SW480 (cell line): ENCODE data around the gene WNT2.
A peak's percentile ranks its signal among the peaks of the same experiment; 100 is the strongest.

Experiments
- DNase-seq: peaks from one replicate; pipeline ENCODE4 v3.0.0-alpha.2; 2016; ENCODE audit warnings: low spot score

The WNT2 gene

DNA sequence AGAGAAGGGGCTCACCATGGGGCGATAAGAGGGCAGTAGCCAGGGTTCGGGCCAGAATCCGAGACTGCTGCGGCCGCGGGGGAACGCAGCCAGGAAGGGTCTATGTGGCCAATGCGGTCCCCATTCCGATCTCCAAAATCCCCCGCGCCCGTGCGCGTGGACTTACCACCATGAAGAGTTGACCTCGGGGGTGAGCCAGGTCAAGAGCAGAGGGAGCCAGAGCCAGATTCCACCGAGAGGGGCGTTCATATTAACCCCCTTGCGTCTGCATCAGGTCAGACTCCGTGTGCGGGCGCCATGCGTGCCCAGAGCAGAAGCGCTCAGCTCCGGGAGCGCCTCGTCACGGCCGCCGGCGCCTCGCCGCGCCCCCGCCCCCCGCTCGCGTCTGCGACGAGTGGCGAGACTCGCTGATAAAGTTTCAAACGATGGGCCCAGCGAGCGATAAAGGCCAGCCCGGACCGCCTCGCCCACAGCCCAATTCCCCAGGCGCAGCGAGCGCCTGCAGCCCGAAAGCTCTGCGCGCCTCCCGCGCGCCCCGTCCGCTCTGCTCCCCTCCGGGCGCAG lies at the start of gene WNT2:
Gene WNT2 (minus strand): TSS at position 318 of the 564 bp plus-strand sequence. CDS start 69 bp downstream, at position 249.
- DNase-seq, result no peak

DNA sequence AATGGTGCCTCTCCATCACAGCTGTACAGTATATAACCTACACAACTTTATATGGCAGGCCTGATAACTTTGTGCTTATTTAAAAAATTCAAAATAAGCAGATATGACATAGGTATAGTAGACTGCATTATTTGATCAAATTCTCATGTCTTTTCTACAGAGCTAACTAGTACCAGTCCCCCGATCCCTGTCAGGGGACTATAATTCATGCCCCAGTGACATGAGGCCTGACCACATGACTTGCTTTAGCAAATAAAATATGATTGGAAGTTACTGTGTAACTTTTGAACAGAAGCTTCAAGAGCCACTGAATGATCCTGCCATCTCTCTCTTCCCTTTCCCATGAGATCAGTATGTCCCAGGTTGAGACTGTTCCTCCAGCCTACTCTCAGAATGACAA lies 49.2 kb upstream of the WNT2 start:
- DNase-seq, result no peak

DNA sequence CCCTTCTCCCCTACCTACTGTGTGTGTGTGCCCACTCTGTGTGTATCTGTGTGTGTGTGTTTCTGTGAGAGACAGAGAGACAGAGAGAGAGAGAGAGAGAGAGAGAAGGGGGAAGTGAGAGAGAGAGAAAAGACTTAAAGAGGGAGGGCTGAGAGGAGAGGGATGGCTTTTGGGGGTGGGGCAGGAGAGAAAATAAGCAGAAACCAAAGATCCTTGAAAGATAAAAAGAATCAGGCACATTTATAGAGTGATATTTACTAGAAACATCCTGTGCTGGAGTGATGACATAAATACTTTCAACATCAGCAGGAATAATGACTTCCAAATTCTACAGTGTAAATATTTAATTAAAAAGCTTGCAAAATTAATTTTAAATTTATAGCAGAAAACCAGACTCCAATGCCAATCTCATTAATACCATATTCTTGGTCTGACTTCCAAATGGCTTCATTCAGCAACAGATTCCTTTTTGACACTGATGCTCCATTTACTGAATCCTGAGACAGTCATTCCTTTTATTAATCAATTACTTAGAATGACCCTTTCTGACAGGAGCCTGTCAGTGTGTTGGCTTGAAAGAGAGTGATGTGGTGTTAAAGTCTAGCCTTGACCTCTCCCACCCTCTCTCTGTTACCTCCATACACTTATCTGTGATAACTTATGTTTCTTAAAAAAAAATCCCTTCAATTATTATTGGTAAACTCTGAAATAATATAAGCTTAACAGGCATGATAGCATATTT lies 41.7 kb upstream of the WNT2 start:
- no peak for DNase-seq

DNA sequence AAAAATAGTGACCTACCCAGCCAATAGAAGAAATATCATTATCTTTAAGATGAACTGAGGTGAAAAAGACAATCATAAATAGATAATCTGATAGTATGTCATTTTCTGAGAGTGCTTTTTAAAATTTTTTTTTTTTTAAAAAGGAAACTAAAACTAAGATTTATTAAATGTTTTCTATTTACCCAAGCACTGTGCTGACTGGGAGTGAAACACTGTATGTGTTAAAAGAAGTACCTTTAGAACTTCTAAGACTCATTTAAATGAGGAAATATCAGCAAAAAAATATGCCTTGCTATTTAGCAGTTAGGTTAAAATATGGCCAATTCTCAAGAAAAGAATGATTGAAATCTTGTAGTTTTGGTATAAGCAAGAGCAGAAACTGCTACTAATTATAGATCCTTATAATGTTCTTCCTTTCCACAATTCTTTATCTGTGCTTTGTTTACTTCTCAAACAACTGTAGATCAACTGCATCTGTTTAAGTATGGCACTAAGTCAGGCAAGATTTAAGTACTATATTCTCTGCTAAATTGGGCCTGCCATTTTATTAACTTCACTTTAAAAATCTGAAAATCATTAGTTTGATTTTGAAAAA lies 39.5 kb upstream of the WNT2 start:
- DNase-seq, result no peak

DNA sequence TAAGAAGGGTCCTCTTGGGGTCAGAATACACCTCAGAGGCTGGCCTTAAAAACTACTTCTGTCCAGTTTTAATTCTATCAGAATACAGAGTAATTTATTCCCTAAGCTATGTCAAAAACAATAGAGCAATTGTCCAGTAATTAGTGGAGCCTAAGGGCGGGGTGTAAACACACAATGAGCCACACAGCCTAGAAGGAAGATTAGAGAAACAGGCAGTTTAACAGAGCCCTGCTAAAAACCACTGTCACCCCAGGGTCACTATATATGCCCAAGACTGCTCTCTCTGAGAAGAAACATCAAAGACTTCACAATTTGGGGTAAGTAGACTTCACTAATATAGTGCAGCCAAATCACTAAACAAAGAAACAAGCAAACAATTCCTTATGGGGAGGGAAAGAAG lies 27.2 kb upstream of the WNT2 start:
- peak; percentile 29 for DNase-seq

DNA sequence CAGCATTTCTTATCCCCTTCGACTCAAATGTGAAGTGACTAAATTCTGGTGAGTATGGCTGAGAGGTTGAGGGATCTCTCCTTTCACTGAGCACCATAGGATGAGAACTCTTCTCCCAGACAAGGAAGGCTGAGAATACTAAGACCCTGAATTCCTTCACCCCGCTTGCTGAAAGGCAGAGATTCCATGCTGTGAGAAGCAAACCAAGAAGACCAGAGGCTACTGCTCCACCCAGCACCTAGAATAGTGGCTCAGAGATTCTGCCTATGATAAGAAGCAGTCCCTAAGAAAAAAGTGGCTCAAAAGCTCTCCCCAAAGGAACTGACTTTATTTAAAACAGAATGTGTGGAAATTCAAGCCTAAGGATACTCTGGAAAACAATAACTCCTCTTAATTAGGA lies 26.7 kb upstream of the WNT2 start:
- no peak for DNase-seq

DNA sequence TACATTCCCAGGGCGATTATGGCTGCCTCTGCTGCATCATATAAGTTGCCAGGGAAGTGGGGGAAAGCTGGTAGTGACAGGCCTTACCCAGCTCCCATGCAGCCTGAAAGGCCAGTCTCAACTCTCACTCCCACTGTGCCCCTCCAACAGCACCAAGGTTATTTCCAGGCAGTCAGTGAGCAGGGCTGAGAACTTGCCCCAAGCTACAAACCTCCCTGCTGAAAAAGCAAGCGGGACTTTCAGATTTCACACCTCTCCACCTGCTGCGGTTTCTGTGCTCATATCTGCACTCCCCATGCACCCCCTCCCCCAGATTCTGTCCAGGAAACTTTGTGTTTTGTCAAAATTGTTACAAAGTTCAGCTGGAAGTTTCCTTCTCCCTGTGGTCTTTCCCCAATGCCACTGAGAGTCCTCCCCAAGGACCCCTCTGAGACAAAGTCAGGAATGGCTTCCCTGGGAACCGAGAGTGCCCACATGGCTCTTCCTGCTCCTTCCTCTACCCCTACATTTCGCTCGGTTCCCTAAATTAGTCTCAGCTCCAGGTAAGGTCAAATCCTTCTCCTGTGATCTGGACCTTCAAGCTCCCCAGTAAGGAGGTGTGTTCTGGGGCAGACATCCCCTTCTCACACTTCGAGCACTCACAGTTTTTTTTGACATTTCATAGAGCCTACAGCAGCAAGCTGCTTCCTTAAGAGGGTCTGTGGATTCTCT lies 25.3 kb upstream of the WNT2 start:
- DNase-seq, result no peak

DNA sequence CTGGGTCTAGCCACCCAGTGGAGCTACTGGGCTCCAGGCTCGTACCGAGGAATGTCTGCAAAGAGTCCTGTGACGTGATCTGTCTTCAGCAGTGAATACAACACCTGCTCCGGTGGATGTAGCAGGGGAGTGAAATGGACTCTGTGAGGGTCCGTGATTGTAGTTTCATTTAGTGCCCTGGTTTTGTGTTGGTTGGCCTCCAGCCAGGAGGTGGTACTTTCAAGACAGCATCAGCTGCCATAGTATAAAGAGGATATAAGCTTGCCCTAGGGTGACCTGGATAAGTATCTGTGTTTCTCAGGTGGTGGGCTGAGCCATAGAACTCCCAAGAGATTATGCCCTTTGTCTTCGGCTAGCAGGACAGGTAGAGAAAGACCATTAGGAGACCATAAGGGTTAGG lies 24.6 kb upstream of the WNT2 start:
- no peak for DNase-seq

DNA sequence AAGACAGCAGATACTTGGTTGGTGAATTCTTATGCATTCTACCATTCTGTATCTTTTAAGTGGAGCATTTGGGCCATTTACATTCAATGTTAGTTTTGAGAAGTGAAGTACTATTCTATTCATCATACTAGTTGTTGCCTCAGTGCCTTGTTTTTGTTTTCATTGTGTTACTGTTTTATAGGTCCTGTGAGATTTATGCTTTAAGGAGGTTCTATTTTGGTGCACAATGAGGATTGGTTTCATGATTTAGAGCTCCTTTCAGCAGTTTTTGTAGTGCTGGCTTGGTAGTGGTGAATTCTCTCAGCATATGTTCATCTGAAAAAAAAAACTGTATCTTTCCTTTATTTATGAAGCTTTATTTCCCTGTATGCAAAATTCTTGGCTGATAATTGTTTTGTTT lies 23.3 kb upstream of the WNT2 start:
- no peak for DNase-seq

DNA sequence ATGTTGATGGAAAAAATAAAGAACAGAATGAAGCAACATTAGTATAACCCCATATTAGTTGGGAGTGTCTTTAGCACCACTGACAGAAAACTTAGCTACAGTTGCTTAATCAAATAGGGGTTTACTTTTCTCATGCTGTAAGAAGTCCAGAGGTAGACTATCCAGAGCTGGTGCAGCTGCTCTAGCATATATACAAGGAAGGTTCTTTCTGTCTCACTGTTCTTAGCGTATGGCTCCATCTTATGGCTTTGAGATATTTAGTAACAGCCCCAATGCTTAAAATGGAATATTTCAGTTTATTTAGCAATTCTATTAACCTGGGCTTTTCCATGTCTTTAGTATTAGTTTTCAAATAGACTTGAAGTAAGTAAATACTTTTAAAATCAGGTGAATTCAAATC lies 15.2 kb upstream of the WNT2 start:
- DNase-seq, result no peak

DNA sequence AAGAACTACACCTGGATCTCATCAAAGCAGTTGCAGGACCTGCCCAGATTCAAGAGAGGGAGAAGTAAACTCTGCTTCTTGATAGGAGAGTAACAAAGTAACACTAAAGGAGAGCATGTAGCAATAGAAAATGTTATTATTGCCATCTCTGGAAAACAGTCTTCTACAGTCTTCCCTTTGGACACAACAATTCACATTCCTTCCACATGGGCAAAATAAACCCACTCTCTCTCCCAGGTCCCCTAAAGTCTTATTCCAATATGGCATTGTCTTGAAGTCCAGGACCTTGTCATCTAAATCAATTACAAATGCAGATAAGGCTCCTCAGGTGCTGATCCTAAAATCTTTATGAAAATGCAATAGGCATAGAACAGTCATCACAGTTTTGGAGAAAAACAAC lies 10.3 kb upstream of the WNT2 start:
- DNase-seq, result no peak

DNA sequence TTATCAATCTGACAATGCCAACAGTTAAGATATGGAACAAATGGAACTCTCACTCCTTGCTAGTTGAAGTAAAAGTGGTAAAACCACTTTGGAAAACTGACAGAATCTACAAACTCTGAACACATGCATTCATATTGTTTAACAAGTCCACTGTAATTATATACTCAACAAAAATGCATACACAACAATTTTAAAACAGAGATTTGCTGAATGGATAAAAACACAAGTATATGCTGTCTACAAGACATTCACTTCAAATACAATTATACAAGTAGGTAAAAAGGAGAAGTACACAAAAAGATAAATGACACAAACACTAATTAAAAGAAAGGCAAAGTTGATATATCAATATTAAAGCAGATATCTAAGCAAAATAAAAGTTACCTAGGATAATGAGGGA lies 9.2 kb upstream of the WNT2 start:
- no peak for DNase-seq

DNA sequence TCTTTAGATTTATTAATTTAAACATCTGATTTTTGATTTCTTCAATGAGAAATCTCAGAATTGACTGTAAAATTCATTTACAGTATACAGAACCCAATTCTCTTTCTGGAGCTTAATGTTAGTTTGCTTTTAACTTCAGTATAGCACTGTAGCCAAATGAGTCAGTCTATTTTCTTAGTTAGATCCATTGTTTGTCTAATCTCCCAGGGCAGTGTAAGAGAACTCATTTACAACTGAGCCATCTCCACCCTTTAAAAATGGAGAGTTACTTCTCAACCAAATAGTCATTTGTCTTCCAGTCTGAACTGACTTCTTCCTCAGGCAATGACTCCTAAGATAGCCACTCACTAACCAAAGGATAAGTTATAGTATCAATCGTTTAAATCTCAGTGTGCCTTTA lies 3.0 kb upstream of the WNT2 start:
- DNase-seq, result no peak

DNA sequence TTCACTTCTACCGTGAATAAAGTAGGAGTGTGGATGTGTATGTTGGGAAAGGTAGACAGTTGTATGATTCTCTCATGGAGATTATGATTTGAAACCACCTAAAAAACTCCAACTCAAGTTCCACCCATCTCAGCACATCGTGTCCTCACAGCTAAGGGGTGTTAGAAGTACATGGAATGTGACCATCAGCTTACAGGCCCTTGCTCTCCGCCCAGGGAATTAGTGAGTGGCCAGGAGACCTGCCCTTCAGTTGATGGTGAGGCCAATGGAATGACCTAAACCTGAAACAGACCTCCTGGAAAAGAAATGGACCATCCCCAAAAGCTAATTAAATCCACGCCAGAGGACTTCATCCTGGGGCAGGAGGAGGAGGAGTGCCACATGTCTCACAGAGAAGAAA lies 2.1 kb upstream of the WNT2 start:
- DNase-seq, result no peak

DNA sequence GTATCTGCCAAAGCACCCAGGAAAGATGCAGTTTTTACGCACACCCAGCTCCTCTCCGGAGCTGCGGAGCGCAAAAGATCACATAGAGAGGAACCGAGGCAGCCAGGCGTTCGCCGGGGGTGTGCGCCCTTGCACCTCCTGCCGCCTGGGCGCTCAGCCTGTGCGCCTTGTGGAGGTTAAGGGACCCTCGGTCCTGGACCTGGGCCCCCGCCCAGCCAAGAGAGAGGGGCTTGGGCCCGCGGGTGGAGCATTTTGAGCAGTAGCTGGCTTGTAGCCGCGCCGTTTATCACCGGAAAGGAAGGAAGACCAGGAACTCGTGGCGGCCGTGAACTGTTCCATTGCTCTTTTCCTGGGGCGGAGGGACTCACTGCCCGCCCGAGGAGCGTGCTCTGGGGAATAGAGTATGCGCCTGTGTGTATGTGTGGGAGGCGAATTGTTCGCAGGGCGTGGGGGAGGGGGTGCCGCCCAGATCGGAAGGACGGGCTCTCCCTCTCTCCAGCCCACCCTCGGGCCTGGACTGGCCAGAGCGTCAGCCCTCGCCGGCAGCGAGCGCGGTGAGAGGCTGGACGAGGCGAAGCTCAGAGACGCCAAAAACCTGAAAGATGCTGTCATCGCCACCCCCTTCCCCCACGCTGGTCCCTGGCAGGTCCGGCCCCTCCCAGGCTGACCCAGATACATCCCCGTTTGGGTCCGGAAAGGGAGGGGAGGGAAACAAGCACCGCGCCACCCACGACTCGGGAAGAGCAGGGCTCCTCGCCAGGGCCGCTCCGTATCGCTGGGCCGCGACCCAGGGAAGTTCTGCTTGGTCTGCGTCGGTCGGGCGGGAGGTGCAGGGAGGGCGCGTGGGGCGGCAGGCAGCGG lies 1.2 kb upstream of the WNT2 start:
- DNase-seq, result no peak

DNA sequence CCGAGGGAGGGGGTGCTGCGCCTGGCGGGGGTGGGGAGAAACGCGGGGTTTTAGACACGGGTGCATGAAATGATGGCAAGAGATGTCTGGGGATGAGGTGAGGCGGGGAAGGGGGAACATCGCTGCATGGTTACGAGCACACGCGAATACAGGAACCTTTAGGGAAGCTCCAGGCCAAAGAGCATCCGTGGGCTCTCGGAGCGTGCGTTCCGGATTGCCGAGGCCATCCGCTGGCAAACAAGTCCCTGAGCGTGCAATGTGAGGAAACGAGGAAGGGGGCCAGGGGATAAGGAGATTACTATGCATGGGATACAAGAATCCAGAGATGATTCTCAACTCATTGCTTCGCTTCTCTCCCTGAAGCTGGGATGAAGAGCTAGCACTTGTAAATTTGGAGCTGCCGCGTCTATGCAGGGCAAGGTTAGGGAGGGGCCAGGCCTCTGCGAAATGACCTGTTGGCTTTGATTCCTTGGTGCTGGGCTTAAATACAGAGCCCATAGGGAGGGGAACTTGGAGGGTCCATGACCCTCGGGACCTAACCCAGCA lies 520 bp upstream of the WNT2 start:
- DNase-seq, result no peak

DNA sequence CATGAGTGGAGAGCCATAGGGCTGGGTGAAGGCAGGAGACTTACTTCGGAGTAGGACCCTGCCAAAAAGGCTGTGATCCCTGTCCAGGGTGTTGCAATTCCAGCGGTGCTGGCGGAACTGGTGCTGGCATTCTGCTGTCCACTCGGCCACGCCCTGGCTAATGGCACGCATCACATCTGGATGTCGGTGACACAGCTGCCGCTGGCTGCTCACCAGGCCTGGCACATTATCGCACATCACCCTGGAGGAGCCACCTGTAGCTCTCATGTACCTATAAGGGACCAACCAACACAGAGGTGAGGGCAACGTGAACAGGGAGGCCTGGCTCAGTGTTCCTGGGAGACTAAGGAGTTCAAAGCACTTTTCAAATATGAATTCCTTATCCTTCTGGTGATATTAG lies 2.3 kb downstream of the WNT2 start:
- no peak for DNase-seq

DNA sequence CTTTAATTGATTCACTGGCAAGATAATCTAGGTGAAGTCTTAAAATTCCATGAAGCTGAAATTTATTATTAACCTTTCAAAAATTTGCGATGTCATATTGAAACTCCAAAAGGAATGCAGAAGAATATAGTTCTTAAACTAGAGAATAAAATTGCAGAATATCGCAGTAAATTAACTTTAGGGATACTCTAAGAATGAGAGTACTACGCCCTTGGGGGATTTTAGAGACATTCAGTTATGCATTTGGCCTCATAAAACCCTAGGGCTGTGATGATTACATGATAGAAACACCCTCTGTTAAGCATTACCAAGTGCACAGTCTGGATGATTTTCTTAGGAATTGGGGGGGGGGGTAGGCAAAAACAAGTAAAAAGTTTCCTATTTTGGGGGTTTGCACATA lies 3.7 kb downstream of the WNT2 start:
- no peak for DNase-seq

DNA sequence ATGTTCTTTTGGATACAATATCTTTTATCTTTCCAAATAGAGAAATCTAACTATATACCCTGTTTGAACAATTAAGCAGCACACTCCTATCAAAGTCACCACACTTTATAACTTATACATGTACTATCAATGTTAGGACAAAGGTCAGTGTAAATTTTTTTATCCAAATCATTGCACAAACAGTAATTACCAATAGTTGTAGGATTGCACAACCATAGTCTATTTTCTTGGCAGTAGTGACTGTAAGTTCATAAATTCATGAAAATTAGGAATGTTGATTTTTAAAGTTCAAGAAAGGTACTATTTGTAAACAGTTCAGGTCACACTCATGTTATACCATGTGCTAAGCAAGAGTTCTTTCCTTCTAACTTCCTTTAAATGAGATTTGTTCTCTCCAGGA lies 9.3 kb downstream of the WNT2 start:
- DNase-seq, result no peak

DNA sequence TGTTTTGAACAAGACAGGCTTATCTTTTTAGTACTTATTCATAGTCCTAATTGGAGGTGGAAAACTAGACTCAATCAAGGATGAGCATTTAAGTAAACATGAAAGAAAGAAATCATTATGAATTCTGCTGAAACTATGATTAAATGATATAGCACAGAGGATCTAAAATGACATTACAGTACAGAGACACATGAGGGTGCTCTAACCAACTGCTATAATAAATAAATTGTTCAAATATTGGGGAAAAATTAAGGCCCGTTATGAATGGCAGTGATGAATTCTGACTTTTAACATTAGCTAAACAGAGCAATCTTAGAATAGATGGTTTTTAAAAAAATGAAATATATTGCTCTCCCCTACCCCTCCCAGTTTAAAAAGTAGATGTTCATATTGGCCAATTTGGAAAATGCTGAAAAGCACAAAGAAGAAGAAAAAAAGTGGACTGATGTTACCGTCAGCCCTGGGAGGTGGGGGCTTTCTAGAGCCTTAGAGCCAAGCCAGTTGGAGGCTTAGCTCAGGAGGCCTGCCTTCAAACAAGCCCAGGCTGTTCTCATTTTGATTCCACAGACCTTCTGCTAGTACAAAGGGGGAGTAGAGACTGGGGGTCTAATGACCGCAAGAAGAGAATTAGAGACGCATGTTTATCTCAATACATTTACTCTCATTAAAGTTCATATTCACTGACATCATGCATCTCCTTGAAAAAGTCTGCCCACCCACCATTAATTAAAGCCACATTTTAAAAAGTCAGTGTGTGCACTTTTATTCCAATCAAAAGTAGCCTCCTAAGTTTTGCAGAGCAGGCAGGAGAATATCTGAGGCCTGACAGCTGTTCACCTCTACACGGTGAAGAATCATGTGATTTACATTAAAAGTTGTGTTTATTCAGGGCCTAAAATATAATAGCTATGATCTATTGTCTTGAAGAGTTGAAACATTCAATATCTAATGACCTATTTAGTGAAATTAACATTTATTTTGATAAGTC lies 10.0 kb downstream of the WNT2 start:
- DNase-seq, result peak; percentile 9

DNA sequence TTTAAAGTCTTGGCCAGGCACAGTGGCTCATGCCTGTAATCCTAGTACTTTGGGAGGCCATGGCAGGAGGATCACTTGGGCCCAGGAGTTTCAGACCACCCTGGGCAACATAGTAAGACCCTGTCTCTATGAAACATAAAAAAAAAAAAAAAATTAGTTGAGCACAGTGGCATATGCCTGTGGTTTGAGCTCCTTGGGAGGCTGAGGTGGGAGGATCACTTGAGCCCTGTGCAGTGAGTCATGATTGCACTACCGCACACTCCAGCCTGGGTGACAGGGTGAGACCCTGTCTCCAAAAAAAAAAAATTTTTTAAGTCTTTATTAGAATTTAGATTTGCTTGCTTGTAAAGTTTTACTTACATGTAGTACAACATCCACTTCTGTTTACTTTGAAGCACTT lies 14.0 kb downstream of the WNT2 start:
- DNase-seq, result no peak
